Measurements from ENCODE around the gene CAMTA1. TPM values are rescaled to one million over a fixed set of nuclear protein-coding genes. Genes with fewer than 3 reads are reported as not detected.

Gene CAMTA1
- total and polyA plus RNA-seq, 4 donors, result 18.0 to 93.5 (median 35.8) TPM

DNA sequence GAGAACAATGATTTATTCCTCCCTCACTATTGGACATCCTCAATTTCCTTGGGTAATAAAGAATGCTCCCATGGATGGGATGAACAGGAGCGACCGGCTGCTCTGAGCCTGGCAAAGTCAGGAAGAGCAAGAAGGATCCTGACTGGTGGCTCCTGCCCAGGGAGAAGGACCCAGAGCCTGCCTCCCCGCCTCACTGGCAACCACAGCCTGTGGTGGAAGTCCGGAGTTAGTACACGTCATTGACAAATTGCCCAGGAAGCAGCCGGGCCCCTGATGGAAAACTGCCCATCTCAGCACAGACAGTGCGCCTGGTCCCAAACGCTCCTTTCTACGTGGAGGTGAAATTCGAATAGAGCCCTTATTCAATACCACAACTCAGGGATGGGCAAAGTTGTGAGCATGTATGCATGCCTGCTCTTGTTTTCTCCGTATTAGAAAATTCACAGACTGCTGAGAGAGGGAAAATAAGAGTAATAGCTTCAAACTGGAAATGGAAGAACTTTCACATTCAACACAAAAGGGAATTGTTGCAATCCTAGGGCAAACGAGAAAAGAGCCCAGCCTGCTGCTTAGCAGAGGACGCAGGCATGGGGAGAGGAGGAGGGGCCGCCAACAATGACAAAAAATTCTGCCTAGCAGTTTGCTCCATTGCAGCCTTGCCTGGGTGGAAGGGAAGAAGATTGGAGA lies 588.8 kb downstream of the CAMTA1 start:
- TF ChIP-seq RAD21 (IDR thresholded peaks at IDR 0.05), result no peak
- no peak for TF ChIP-seq YY1 (IDR thresholded peaks at IDR 0.05)
- TF ChIP-seq, protein P1, sequence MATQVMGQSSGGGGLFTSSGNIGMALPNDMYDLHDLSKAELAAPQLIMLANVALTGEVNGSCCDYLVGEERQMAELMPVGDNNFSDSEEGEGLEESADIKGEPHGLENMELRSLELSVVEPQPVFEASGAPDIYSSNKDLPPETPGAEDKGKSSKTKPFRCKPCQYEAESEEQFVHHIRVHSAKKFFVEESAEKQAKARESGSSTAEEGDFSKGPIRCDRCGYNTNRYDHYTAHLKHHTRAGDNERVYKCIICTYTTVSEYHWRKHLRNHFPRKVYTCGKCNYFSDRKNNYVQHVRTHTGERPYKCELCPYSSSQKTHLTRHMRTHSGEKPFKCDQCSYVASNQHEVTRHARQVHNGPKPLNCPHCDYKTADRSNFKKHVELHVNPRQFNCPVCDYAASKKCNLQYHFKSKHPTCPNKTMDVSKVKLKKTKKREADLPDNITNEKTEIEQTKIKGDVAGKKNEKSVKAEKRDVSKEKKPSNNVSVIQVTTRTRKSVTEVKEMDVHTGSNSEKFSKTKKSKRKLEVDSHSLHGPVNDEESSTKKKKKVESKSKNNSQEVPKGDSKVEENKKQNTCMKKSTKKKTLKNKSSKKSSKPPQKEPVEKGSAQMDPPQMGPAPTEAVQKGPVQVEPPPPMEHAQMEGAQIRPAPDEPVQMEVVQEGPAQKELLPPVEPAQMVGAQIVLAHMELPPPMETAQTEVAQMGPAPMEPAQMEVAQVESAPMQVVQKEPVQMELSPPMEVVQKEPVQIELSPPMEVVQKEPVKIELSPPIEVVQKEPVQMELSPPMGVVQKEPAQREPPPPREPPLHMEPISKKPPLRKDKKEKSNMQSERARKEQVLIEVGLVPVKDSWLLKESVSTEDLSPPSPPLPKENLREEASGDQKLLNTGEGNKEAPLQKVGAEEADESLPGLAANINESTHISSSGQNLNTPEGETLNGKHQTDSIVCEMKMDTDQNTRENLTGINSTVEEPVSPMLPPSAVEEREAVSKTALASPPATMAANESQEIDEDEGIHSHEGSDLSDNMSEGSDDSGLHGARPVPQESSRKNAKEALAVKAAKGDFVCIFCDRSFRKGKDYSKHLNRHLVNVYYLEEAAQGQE (IDR thresholded peaks at IDR 0.05), result no peak
- TF ChIP-seq, protein P2, sequence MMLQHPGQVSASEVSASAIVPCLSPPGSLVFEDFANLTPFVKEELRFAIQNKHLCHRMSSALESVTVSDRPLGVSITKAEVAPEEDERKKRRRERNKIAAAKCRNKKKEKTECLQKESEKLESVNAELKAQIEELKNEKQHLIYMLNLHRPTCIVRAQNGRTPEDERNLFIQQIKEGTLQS (IDR thresholded peaks at IDR 0.05), result no peak
- no peak for TF ChIP-seq HNF4G (IDR thresholded peaks at IDR 0.05)
- TF ChIP-seq, protein P3, sequence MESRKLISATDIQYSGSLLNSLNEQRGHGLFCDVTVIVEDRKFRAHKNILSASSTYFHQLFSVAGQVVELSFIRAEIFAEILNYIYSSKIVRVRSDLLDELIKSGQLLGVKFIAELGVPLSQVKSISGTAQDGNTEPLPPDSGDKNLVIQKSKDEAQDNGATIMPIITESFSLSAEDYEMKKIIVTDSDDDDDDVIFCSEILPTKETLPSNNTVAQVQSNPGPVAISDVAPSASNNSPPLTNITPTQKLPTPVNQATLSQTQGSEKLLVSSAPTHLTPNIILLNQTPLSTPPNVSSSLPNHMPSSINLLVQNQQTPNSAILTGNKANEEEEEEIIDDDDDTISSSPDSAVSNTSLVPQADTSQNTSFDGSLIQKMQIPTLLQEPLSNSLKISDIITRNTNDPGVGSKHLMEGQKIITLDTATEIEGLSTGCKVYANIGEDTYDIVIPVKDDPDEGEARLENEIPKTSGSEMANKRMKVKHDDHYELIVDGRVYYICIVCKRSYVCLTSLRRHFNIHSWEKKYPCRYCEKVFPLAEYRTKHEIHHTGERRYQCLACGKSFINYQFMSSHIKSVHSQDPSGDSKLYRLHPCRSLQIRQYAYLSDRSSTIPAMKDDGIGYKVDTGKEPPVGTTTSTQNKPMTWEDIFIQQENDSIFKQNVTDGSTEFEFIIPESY (IDR thresholded peaks at IDR 0.05), result no peak
- TF ChIP-seq TAF1 (conservative IDR thresholded peaks at IDR 0.05), result no peak
- TF ChIP-seq JUND (IDR thresholded peaks at IDR 0.05), result no peak
- TF ChIP-seq NR2F2 (IDR thresholded peaks at IDR 0.05), result no peak
- TF ChIP-seq FOXA2 (IDR thresholded peaks at IDR 0.05), result no peak
- no peak for TF ChIP-seq RXRA (IDR thresholded peaks at IDR 0.05)
- no peak for TF ChIP-seq HNF4A (conservative IDR thresholded peaks at IDR 0.05)
- TF ChIP-seq GABPA (IDR thresholded peaks at IDR 0.05 in 1 of 2, conservative IDR thresholded peaks at IDR 0.05 in 1 of 2), result no peak
- TF ChIP-seq SP1 (IDR thresholded peaks at IDR 0.05), result no peak
- no peak for TF ChIP-seq EGR1 (IDR thresholded peaks at IDR 0.05; ENCODE audit: low read depth in 2 of 2)
- TF ChIP-seq, protein P4, sequence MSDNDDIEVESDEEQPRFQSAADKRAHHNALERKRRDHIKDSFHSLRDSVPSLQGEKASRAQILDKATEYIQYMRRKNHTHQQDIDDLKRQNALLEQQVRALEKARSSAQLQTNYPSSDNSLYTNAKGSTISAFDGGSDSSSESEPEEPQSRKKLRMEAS (IDR thresholded peaks at IDR 0.05), result no peak
- TF ChIP-seq, protein P5, sequence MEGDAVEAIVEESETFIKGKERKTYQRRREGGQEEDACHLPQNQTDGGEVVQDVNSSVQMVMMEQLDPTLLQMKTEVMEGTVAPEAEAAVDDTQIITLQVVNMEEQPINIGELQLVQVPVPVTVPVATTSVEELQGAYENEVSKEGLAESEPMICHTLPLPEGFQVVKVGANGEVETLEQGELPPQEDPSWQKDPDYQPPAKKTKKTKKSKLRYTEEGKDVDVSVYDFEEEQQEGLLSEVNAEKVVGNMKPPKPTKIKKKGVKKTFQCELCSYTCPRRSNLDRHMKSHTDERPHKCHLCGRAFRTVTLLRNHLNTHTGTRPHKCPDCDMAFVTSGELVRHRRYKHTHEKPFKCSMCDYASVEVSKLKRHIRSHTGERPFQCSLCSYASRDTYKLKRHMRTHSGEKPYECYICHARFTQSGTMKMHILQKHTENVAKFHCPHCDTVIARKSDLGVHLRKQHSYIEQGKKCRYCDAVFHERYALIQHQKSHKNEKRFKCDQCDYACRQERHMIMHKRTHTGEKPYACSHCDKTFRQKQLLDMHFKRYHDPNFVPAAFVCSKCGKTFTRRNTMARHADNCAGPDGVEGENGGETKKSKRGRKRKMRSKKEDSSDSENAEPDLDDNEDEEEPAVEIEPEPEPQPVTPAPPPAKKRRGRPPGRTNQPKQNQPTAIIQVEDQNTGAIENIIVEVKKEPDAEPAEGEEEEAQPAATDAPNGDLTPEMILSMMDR (IDR thresholded peaks at IDR 0.05; ENCODE audit: low read depth, low read length, missing input control), result no peak
- 48% methylated on average over 14 of the region's 14 CpGs for WGBS
- H3K27me3 ChIP-seq (ENCODE audit: control insufficient read depth in 4 of 4, insufficient read depth in 4 of 4, low read length in 3 of 4), result no peaks in the 10 kb centered on the region
- H3K9ac ChIP-seq (ENCODE audit: low read depth in 1 of 2, low read length in 2 of 2), result no peak overlapping the region
- DNase-seq (ENCODE audit: low spot score), result no peak
- H3K4me3 ChIP-seq (ENCODE audit: low read depth in 1 of 3, low read length in 3 of 3), result no peak overlapping the region
- H3K4me1 ChIP-seq (ENCODE audit: control insufficient read depth in 4 of 4, insufficient read depth in 4 of 4, low read length in 3 of 4), result no peaks in the 10 kb centered on the region
- no peak overlapping the region for H3K27ac ChIP-seq (ENCODE audit: low read depth in 1 of 2, low read length in 2 of 2)
- no peaks in the 10 kb centered on the region for H3K36me3 ChIP-seq (ENCODE audit: control insufficient read depth in 4 of 4, insufficient read depth in 3 of 4, low read depth in 1 of 4, low read length in 3 of 4)
- H3K9me3 ChIP-seq (ENCODE audit: control insufficient read depth in 4 of 4, low read length in 3 of 4), result no peaks in the 10 kb centered on the region

Measured in liver (tissue), 9 donors.